HL-60/S4 treated with retinoic acid at 250 ng/mL for 4 days and 3 days (cell line): Measurements from ENCODE around the gene FAM20C.

ENCODE experiments used
- in situ Hi-C: fragments of 300-500 bp; cut with MboI; formaldehyde crosslinking; loops from 2 replicates; pipeline ENCODE4 v1.7.0; 2022; ENCODE audit warnings: low sequenced_read_pairs

FAM20C gene

GRCh38 chr7:266851-267840 is 74.8 kb downstream of the FAM20C start:
- in situ Hi-C loops: no loop called here

- in situ Hi-C loops: no loop called here
Measured at GRCh38 chr7:268991-269390, 76.6 kb downstream of the FAM20C start.

GRCh38 chr7:269721-270120 is 77.3 kb downstream of the FAM20C start:
- in situ Hi-C loops: no loop called here

GRCh38 chr7:270351-270983 is 78.1 kb downstream of the FAM20C start:
- in situ Hi-C loops: no loop called here

- in situ Hi-C loops: no loop called here
Measured at GRCh38 chr7:271266-272107, 79.1 kb downstream of the FAM20C start.

GRCh38 chr7:272108-272615 is 79.8 kb downstream of the FAM20C start:
- in situ Hi-C loops: no loop called here

GRCh38 chr7:272631-273030 is 80.3 kb downstream of the FAM20C start:
- in situ Hi-C loops: no loop called here

- in situ Hi-C loops: no loop called here
Measured at GRCh38 chr7:273327-273726, 81.0 kb downstream of the FAM20C start.

- in situ Hi-C loops: no loop called here
Measured at GRCh38 chr7:274266-274665, 81.9 kb downstream of the FAM20C start.

- in situ Hi-C loops: no loop called here
Measured at GRCh38 chr7:276230-276835, 84.0 kb downstream of the FAM20C start.

- in situ Hi-C loops: no loop called here
Measured at GRCh38 chr7:277228-277627, 84.9 kb downstream of the FAM20C start.

GRCh38 chr7:278081-278480 is 85.7 kb downstream of the FAM20C start:
- in situ Hi-C loops: no loop called here

- in situ Hi-C loops: no loop called here
Measured at GRCh38 chr7:279821-280220, 87.5 kb downstream of the FAM20C start.

- in situ Hi-C loops: no loop called here
Measured at GRCh38 chr7:280461-280860, 88.1 kb downstream of the FAM20C start.

GRCh38 chr7:281637-282036 is 89.3 kb downstream of the FAM20C start:
- in situ Hi-C loops: no loop called here

GRCh38 chr7:282621-283020 is 90.2 kb downstream of the FAM20C start:
- in situ Hi-C loops: no loop called here

GRCh38 chr7:284762-285722 is 92.7 kb downstream of the FAM20C start:
- in situ Hi-C loops: no loop called here

- in situ Hi-C loops: no loop called here
Measured at GRCh38 chr7:285731-286130, 93.4 kb downstream of the FAM20C start.

GRCh38 chr7:286266-286665 is 93.9 kb downstream of the FAM20C start:
- in situ Hi-C loops: no loop called here
